ENCODE data around the gene PHETA1.

GRCh38 chr12:111409780-111410430 lies 41.0 kb upstream of the PHETA1 start:
- TF ChIP-seq CTCF (IDR thresholded peaks at IDR 0.05), result peak in 1 of 12 donors; percentile 2
- no peak for TF ChIP-seq POLR2A (IDR thresholded peaks at IDR 0.05)
